ENCODE measurements around the gene CCDC170. TPM values are rescaled to one million over a fixed set of nuclear protein-coding genes. Genes with fewer than 3 reads are reported as not detected.

The CCDC170 gene
- total RNA-seq, 2 experiments from 2014 or later, result not detected

DNA sequence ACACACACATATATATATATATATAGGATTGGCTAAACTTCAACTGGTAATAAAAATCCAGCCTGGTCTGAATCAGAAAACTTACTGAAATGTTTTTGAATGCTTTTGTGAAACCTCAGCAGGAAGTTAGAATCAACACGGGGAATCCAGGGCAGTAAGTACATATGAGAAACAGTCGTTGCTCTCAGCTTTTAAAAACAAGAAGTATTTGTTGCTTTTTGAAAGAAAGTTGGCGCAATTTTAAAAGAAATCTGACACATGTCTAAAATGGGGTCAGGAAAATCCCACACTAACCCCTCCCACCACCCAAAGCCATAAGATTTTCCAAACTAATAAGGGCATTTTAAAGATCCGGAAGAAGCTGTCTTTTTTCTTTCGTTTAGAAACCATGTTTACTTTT is 11.5 kb upstream of the CCDC170 start:
- H3K27ac ChIP-seq (ENCODE audit: low read depth in 1 of 2, low read length in 2 of 2), result peak overlapping the region in 1 of 2 donors; percentile 72
- ATAC-seq (ENCODE audit: poor library complexity) (no peak), DNase-seq (peak in 3 of 14 experiments; percentile 37 to 72 (median 57))
- TF ChIP-seq, protein P1, sequence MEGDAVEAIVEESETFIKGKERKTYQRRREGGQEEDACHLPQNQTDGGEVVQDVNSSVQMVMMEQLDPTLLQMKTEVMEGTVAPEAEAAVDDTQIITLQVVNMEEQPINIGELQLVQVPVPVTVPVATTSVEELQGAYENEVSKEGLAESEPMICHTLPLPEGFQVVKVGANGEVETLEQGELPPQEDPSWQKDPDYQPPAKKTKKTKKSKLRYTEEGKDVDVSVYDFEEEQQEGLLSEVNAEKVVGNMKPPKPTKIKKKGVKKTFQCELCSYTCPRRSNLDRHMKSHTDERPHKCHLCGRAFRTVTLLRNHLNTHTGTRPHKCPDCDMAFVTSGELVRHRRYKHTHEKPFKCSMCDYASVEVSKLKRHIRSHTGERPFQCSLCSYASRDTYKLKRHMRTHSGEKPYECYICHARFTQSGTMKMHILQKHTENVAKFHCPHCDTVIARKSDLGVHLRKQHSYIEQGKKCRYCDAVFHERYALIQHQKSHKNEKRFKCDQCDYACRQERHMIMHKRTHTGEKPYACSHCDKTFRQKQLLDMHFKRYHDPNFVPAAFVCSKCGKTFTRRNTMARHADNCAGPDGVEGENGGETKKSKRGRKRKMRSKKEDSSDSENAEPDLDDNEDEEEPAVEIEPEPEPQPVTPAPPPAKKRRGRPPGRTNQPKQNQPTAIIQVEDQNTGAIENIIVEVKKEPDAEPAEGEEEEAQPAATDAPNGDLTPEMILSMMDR (IDR thresholded peaks at IDR 0.05), result no peak
- H3K36me3 ChIP-seq (ENCODE audit: insufficient read depth, low read length), result no peaks in the 10 kb centered on the region
- H3K27me3 Mint-ChIP-seq, result no peaks in the 10 kb centered on the region
- no peaks in the 10 kb centered on the region for H3K27me3 ChIP-seq (ENCODE audit: control insufficient read depth in 1 of 2, insufficient read depth in 2 of 2, low read length in 2 of 2)
- ChIA-PET POLR2A (interaction anchor here (0.6 to 1.2 kb wide), 9 partner anchors 9 to 703 kb away, joined by 3 to 5 read pairs (median 3); partner anchors contain the start of gene RMND1), CTCF (interaction anchor here (0.7 to 1.0 kb wide), 3 partner anchors 11 to 42 kb away, joined by 3 read pairs; no protein-coding TSS in a partner anchor)
- no peaks in the 10 kb centered on the region for H3K9me3 ChIP-seq (ENCODE audit: control insufficient read depth in 1 of 2, insufficient read depth in 1 of 2, low read length in 2 of 2)
- peak overlapping the region; percentile 82 for H3K27ac Mint-ChIP-seq
- H3K4me3 ChIP-seq (ENCODE audit: low read length), result peak overlapping the region; percentile 35
- intact Hi-C loops (cut with DNase I, micrococcal nuclease), result no loop called here
- H3K4me1 Mint-ChIP-seq (ENCODE audit: low read depth), result peaks cover 29% of the 10 kb centered on the region
- H3K9me3 Mint-ChIP-seq, result no peaks in the 10 kb centered on the region
- H3K4me1 ChIP-seq (ENCODE audit: insufficient read depth, low read length), result peaks cover 15% of the 10 kb centered on the region
- peak overlapping the region; percentile 88 for H3K4me3 Mint-ChIP-seq
- H3K36me3 Mint-ChIP-seq (ENCODE audit: low read depth), result no peaks in the 10 kb centered on the region

DNA sequence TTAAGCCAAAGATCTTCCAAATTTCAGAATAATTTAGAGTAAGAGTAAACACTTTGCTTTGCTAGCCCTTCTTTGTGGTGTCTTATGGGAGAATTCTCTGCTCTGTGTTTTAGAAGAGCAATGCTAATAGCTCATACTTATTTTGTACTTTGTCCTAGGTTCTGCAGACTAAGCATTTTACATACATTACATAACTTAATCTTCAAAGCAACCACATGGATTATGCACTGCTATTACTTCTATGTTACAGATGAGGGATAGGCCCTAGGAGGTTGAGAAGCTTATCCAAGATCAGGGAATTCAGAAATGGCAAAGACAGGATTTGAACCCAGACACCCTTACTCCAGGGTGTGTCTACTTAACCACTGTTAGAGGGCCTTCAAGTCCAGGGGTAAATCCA is 9.8 kb upstream of the CCDC170 start:
- no peaks in the 10 kb centered on the region for H3K9me3 Mint-ChIP-seq
- H3K27ac Mint-ChIP-seq, result no peak overlapping the region
- ATAC-seq (ENCODE audit: poor library complexity), result no peak
- no peaks in the 10 kb centered on the region for H3K27me3 ChIP-seq (ENCODE audit: control insufficient read depth in 1 of 2, insufficient read depth in 2 of 2, low read length in 2 of 2)
- no peak for DNase-seq
- H3K4me3 Mint-ChIP-seq, result no peak overlapping the region
- peaks cover 15% of the 10 kb centered on the region for H3K4me1 ChIP-seq (ENCODE audit: insufficient read depth, low read length)
- intact Hi-C loops (cut with DNase I, micrococcal nuclease), result no loop called here
- H3K27me3 Mint-ChIP-seq, result no peaks in the 10 kb centered on the region
- H3K4me1 Mint-ChIP-seq (ENCODE audit: low read depth), result peaks cover 29% of the 10 kb centered on the region
- H3K27ac ChIP-seq (ENCODE audit: low read depth in 1 of 2, low read length in 2 of 2), result no peak overlapping the region
- ChIA-PET CTCF (interaction anchor here (1.8 kb wide), 1 partner anchor 9 kb away, joined by 3 read pairs; no protein-coding TSS in a partner anchor), POLR2A (no interaction called here)
- no peaks in the 10 kb centered on the region for H3K36me3 Mint-ChIP-seq (ENCODE audit: low read depth)
- no peak overlapping the region for H3K4me3 ChIP-seq (ENCODE audit: low read length)
- no peaks in the 10 kb centered on the region for H3K9me3 ChIP-seq (ENCODE audit: control insufficient read depth in 1 of 2, insufficient read depth in 1 of 2, low read length in 2 of 2)
- H3K36me3 ChIP-seq (ENCODE audit: insufficient read depth, low read length), result no peaks in the 10 kb centered on the region
- TF ChIP-seq, protein P1 (IDR thresholded peaks at IDR 0.05), result no peak

DNA sequence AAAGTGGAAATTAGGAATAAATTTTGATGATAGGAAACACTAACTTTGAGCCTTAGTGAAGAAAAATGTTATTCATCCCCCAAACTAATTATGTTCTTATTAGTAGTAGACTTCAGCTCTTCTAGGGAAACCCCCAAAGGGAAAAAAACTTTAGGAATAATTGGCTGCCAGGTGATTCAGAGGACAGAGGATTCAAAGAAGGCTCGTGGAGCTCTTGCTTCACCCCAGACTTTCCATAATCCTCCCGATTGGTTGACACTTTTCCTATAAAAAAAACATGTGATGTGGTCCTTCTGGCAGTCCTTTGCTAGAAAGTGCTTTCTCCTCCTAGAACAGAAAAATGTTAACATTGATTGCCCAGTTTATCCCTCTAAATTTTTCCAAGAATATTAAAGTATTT is 5.6 kb upstream of the CCDC170 start:
- no peaks in the 10 kb centered on the region for H3K9me3 Mint-ChIP-seq
- DNase-seq (no peak), ATAC-seq (ENCODE audit: poor library complexity) (no peak)
- Histone ChIP-seq H3K4me1 (ENCODE audit: insufficient read depth, low read length) (peaks cover under 1% of the 10 kb centered on the region), H3K9me3 (ENCODE audit: control insufficient read depth in 1 of 2, insufficient read depth in 1 of 2, low read length in 2 of 2) (no peaks in the 10 kb centered on the region), H3K27ac (ENCODE audit: low read depth in 1 of 2, low read length in 2 of 2) (no peak overlapping the region), H3K36me3 (ENCODE audit: insufficient read depth, low read length) (no peaks in the 10 kb centered on the region), H3K27me3 (ENCODE audit: control insufficient read depth in 1 of 2, insufficient read depth in 2 of 2, low read length in 2 of 2) (peaks cover 2 to 4% of the 10 kb centered on the region in 2 experiments), H3K4me3 (ENCODE audit: low read length) (no peak overlapping the region)
- H3K4me1 Mint-ChIP-seq (ENCODE audit: low read depth), result peaks cover 9% of the 10 kb centered on the region
- H3K4me3 Mint-ChIP-seq, result no peak overlapping the region
- H3K27me3 Mint-ChIP-seq, result peaks cover 17% of the 10 kb centered on the region
- ChIA-PET POLR2A (no interaction called here), CTCF (no interaction called here)
- H3K27ac Mint-ChIP-seq, result no peak overlapping the region
- TF ChIP-seq, protein P1 (IDR thresholded peaks at IDR 0.05), result no peak
- no peaks in the 10 kb centered on the region for H3K36me3 Mint-ChIP-seq (ENCODE audit: low read depth)
- intact Hi-C loops (cut with DNase I, micrococcal nuclease), result no loop called here
